Measurements from ENCODE around the gene MCC.

DNA sequence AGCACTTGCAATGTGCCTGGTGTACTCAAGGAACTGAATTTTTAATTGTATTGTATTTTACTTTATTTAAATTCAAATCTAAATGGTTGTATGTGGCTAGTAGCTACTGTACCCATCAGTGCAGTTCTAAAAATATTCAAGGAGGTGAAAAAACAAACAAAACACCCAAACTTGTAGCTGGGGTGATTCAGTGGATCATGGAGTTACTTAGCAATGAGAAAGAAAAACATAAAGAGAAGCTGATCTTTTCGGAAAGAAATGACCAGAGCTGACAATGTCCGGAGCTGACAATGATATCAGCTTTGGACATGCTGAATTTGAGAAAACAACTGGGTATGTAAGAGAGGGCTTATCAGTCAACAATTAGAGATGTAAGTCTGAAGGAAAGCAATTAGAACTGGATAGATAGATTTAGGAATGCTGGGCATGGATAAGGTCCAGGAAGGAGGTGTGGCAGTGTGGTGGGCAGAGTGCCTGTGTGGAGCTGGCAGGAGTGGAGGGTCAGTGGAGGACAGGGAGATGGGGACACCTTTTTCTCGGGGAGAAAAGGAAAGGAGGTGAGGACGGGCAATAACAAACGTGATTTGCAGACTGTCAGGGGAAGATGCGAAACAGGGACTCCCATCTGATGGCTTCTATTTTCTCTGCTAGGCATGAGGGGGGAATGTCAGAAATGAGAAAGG is 398.5 kb downstream of the MCC start:
- no peak for TF ChIP-seq RELA (CRISPR knock-in tag; IDR thresholded peaks at IDR 0.05; ENCODE audit: borderline replicate concordance)
- TF ChIP-seq USF1 (CRISPR knock-in tag; IDR thresholded peaks at IDR 0.05), result no peak
- TF ChIP-seq ZNF416 (CRISPR knock-in tag; IDR thresholded peaks at IDR 0.05), result no peak
- TF ChIP-seq TCF7 (CRISPR knock-in tag; IDR thresholded peaks at IDR 0.05; ENCODE audit: low read depth), result no peak
- no peak for TF ChIP-seq ZNF317 (CRISPR knock-in tag; IDR thresholded peaks at IDR 0.05; ENCODE audit: borderline replicate concordance, low read depth)
